Peyer's patch (tissue), 4 donors: Measurements from ENCODE around the gene KLHL28. TPM values are rescaled to one million over a fixed set of nuclear protein-coding genes. Genes with fewer than 3 reads are reported as not detected.

ENCODE experiments used
- DNase-seq, 3 donors: peaks; one replicate each; pipeline ENCODE4 v3.0.0-alpha.2; 2017 to 2019
- H3K27ac ChIP-seq, 4 donors: fragments of 200-600 bp; sonication (generic); one replicate each; pipeline ENCODE4 v1.5.1; 2016 to 2019
- H3K27me3 ChIP-seq, 2 donors: fragments of 200-600 bp; sonication (generic); one replicate each; pipeline ENCODE4 v1.5.1; 2019
- H3K36me3 ChIP-seq, 3 donors: fragments of 200-600 bp; sonication (generic); one replicate each; pipeline ENCODE4 v1.5.1; 2016 to 2019
- H3K4me1 ChIP-seq, 4 donors: fragments of 200-600 bp; sonication (generic); one replicate each; pipeline ENCODE4 v1.5.1; 2016 to 2019
- H3K4me3 ChIP-seq, 4 donors: fragments of 200-600 bp; sonication (generic); 1 replicate in 3 of 4; 2 replicates in 1 of 4; pipeline ENCODE4 v1.5.1; 2016 to 2019; ENCODE audit warnings: mild to moderate bottlenecking in 1 of 4
- H3K9me3 ChIP-seq, 4 donors: fragments of 200-600 bp; sonication (generic); one replicate each; pipeline ENCODE4 v1.5.1; 2016 to 2019; ENCODE audit warnings: mild to moderate bottlenecking in 1 of 4
- CTCF ChIP-seq, 6 experiments: fragments of 450-650 bp in 4 of 6; fragments of 200-600 bp in 2 of 6; sonication (generic) in 1 of 6; IDR thresholded peaks; one replicate each; pipeline ENCODE4 v1.5.1; 2017 to 2019; ENCODE audit warnings: antibody characterized with exemption in 6 of 6, mild to moderate bottlenecking in 3 of 6, moderate library complexity in 1 of 6
- POLR2A ChIP-seq, 2 donors: fragments of 450-650 bp; IDR thresholded peaks; one replicate each; pipeline ENCODE4 v1.5.1; 2017; ENCODE audit warnings: antibody characterized with exemption in 2 of 2, mild to moderate bottlenecking in 2 of 2, moderate library complexity in 2 of 2
- total RNA-seq, 4 donors: library from RNA; depleted of rRNA; stranded (reverse); fragments of >200 nt; gene quantifications; one replicate each; pipeline ENCODE4 v1.1.0, GENCODE V29; 2016

Gene KLHL28
- total RNA-seq, 4 donors from 2014 or later: 7.4 to 17.0 (median 12.0) TPM

GRCh38 chr14:44963775-44964380 lies 2.1 kb upstream of the KLHL28 start:
- no peak overlapping the region for H3K27ac ChIP-seq

GRCh38 chr14:44963044-44963528 lies 1.3 kb upstream of the KLHL28 start:
- H3K36me3 ChIP-seq: no peaks in the 10 kb centered on the region
- H3K27ac ChIP-seq: peak overlapping the region; percentile 83 to 93 (median 88)
- peak overlapping the region; percentile 78 to 92 (median 82) for H3K4me3 ChIP-seq
- H3K27me3 ChIP-seq: no peaks in the 10 kb centered on the region
- TF ChIP-seq POLR2A (IDR thresholded peaks at IDR 0.05) (no peak), CTCF (IDR thresholded peaks at IDR 0.05) (no peak)
- H3K9me3 ChIP-seq: no peaks in the 10 kb centered on the region
- DNase-seq: no peak
- peaks cover 0 to 40% (median 20%) of the 10 kb centered on the region in 4 donors for H3K4me1 ChIP-seq

More at GRCh38 chr14:44963775-44964380, 2.1 kb upstream of the KLHL28 start:
- Histone ChIP-seq H3K9me3 (no peaks in the 10 kb centered on the region), H3K4me3 (peak overlapping the region; percentile 78 to 92 (median 82)), H3K27me3 (no peaks in the 10 kb centered on the region), H3K4me1 (peaks cover 0 to 40% (median 18%) of the 10 kb centered on the region in 4 donors), H3K36me3 (no peaks in the 10 kb centered on the region)
- no peak for TF ChIP-seq CTCF (IDR thresholded peaks at IDR 0.05)
- no peak for TF ChIP-seq POLR2A (IDR thresholded peaks at IDR 0.05)
- DNase-seq: no peak

GRCh38 chr14:44962334-44963043 lies 742 bp upstream of the KLHL28 start:
- peak overlapping the region; percentile 78 to 92 (median 82) for H3K4me3 ChIP-seq
- no peaks in the 10 kb centered on the region for H3K27me3 ChIP-seq
- peak in 2 of 3 donors; percentile 23 to 64 for DNase-seq
- TF ChIP-seq CTCF (IDR thresholded peaks at IDR 0.05): no peak
- no peak for TF ChIP-seq POLR2A (IDR thresholded peaks at IDR 0.05)
- no peaks in the 10 kb centered on the region for H3K36me3 ChIP-seq
- H3K4me1 ChIP-seq: peaks cover 0 to 40% (median 20%) of the 10 kb centered on the region in 4 donors
- H3K27ac ChIP-seq: peak overlapping the region; percentile 83 to 93 (median 88)
- no peaks in the 10 kb centered on the region for H3K9me3 ChIP-seq

- Histone ChIP-seq H3K27me3 (no peaks in the 10 kb centered on the region), H3K4me1 (peaks cover 0 to 37% (median 19%) of the 10 kb centered on the region in 4 donors), H3K27ac (peak overlapping the region; percentile 88 to 94 (median 91)), H3K4me3 (peak overlapping the region; percentile 78 to 92 (median 82)), H3K36me3 (no peaks in the 10 kb centered on the region), H3K9me3 (no peaks in the 10 kb centered on the region)
- DNase-seq: peak; percentile 59 to 81 (median 61)
- no peak for TF ChIP-seq CTCF (IDR thresholded peaks at IDR 0.05)
- TF ChIP-seq POLR2A (IDR thresholded peaks at IDR 0.05): no peak
Observed at GRCh38 chr14:44961151-44961553, 595 bp downstream of the KLHL28 start.

DNA sequence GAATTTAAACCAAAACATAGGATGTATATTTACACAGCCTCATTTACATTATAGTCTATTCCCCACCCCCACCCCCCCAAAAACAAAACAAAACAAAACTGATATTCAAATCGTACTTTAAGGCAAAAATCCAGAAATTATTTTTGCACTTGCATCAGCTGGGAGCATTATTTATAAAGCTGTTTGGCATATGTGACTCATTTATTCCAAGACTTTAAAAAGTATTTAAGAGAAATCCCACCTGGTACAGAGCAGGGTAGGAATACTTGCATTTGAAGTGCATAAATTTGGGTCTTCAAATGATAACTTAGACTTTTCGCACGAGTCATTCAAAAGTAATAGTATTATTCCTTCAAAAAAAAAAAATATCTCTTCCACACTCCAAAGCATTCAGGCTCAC lies 1.1 kb downstream of the KLHL28 start:
- no peaks in the 10 kb centered on the region for H3K9me3 ChIP-seq
- H3K27me3 ChIP-seq: no peaks in the 10 kb centered on the region
- H3K4me3 ChIP-seq: peak overlapping the region; percentile 78 to 92 (median 82)
- H3K27ac ChIP-seq: peak overlapping the region; percentile 88 to 94 (median 91)
- DNase-seq: no peak
- peaks cover 0 to 33% (median 16%) of the 10 kb centered on the region in 4 donors for H3K4me1 ChIP-seq
- H3K36me3 ChIP-seq: no peaks in the 10 kb centered on the region
- TF ChIP-seq POLR2A (IDR thresholded peaks at IDR 0.05) (no peak), CTCF (IDR thresholded peaks at IDR 0.05) (no peak)
